RWPE1 (cell line): ENCODE data around the gene CATSPERB.
"Not testable (repeated sequence)": the region's sequence is repeated elsewhere in the genome, so short reads cannot be mapped to it uniquely, and the experiment has no call there.

Source experiments
- CTCF ChIA-PET: fragments of 350-600 bp; sonication (Branson Sonifier 250); formaldehyde crosslinking; extraction: SDS; loops from one replicate; lab custom pipeline; 2021; lab: Yijun Ruan, JAX
- POLR2A ChIA-PET: fragments of 400-600 bp; formaldehyde crosslinking; extraction: SDS; loops from one replicate; lab custom pipeline; 2020; ENCODE audit warnings: antibody characterized with exemption; ENCODE audit not compliant: low non-redundant PET; lab: Yijun Ruan, JAX
- DNase-seq: peaks from one replicate; pipeline ENCODE4 v3.0.0; 2012; ENCODE audit warnings: low spot score
- H3K27ac ChIP-seq: fragments of 450-650 bp; 2 replicates; pipeline ENCODE4 v1.5.1; 2017
- TF ChIP-seq, protein P1 (sequence below): fragments of 450-650 bp; conservative IDR thresholded peaks from 2 replicates; pipeline ENCODE4 v1.5.1; 2017; ENCODE audit warnings: low read depth, mild to moderate bottlenecking

CATSPERB gene

DNA sequence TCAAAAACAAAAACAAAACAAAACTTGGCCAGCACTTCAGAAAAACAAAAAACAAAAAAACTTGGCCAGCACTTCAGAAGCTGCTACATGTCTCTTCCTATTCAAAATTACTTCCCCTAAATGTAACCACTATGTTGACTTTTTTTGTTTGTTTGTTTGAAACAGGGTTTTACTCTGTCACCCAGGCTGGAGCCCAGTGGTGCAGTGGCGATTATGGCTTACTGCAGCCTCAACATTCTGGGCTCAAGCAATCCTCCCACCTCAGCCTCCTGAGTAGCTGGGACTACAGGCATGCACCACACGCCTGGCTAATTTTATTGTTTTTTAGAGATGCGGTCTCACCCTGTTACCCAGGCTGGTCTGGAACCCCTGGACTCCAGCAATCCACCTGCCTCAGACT is 183.8 kb downstream of the CATSPERB start:
- CTCF ChIA-PET: interaction anchor here (0.6 kb wide), 1 partner anchor 427 kb away, joined by 3 read pairs; no protein-coding TSS in a partner anchor
- no peak overlapping the region for H3K27ac ChIP-seq
- TF ChIP-seq, protein P1, sequence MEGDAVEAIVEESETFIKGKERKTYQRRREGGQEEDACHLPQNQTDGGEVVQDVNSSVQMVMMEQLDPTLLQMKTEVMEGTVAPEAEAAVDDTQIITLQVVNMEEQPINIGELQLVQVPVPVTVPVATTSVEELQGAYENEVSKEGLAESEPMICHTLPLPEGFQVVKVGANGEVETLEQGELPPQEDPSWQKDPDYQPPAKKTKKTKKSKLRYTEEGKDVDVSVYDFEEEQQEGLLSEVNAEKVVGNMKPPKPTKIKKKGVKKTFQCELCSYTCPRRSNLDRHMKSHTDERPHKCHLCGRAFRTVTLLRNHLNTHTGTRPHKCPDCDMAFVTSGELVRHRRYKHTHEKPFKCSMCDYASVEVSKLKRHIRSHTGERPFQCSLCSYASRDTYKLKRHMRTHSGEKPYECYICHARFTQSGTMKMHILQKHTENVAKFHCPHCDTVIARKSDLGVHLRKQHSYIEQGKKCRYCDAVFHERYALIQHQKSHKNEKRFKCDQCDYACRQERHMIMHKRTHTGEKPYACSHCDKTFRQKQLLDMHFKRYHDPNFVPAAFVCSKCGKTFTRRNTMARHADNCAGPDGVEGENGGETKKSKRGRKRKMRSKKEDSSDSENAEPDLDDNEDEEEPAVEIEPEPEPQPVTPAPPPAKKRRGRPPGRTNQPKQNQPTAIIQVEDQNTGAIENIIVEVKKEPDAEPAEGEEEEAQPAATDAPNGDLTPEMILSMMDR: no peak
- no peak for DNase-seq
- POLR2A ChIA-PET: no interaction called here

GRCh38 chr14:91545946-91546716 is 185.8 kb downstream of the CATSPERB start:
- TF ChIP-seq, protein P1: no peak
- ChIA-PET POLR2A (no interaction called here), CTCF (interaction anchor here (0.6 kb wide), 1 partner anchor 29 kb away, joined by 3 read pairs; no protein-coding TSS in a partner anchor)
- no peak overlapping the region for H3K27ac ChIP-seq
- no peak for DNase-seq

- ChIA-PET CTCF (no interaction called here), POLR2A (no interaction called here)
- TF ChIP-seq, protein P1: no peak
- no peak for DNase-seq
- H3K27ac ChIP-seq: no peak overlapping the region
These were observed 186.7 kb downstream of the CATSPERB start for GRCh38 chr14:91545204-91545603.

- ChIA-PET POLR2A (no interaction called here), CTCF (no interaction called here)
- TF ChIP-seq, protein P1: no peak
- H3K27ac ChIP-seq: no peak overlapping the region
- DNase-seq: no peak
These were observed 195.6 kb downstream of the CATSPERB start for GRCh38 chr14:91536327-91536726.

- CTCF ChIA-PET, DNase-seq, H3K27ac ChIP-seq, POLR2A ChIA-PET: not testable (repeated sequence)
These were observed 197.8 kb downstream of the CATSPERB start for GRCh38 chr14:91534059-91534458.

DNA sequence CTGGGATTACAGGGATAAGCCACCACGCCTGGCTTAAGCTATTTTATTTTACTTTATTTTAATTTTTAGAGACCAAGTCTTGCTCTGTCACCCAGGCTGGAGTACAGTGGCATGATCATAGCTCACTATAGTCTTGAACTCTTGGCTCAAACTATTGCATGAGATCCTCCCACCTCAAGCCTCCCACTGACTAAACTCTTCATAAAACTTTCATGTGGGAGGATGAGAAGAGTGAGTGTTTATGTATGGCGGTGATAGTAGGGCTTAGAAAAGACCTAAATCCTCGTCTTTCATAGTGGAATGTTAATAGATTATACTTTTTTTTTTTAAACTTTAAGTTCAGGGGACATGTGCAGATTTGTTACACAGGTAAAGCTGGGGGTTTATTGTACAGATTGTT is 198.3 kb downstream of the CATSPERB start:
- TF ChIP-seq, protein P1: no peak
- ChIA-PET CTCF (no interaction called here), POLR2A (no interaction called here)
- no peak overlapping the region for H3K27ac ChIP-seq
- no peak for DNase-seq
